Measurements from ENCODE around the gene TMEM132A.

The TMEM132A gene

DNA sequence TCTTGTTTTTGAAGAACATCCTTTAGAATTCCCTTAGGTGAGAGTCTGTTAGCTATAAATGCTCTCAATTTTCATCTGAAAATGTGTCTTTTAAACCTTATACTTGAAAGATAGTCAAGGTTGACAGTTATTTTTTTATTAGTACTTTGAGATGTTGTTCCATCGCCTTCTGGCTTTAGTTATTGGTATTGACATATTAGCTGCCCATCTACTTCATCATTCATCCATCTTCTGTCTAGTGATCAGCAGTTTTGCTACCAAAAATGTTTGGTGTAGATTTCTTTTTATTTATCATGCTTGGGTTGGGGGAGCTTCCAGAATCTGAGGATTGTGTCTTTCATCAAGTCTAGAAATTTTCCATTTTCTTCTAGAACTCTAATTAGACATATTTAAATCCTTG, 44.0 kb downstream of the TMEM132A start:
- ChIA-PET CTCF (interaction anchor here (0.6 kb wide), 1 partner anchor 901 kb away, joined by 3 read pairs; no protein-coding TSS in a partner anchor), POLR2A (no interaction called here)
- DNase-seq (ENCODE audit: extremely low spot score), result no peak
- TF ChIP-seq ELF4 (IDR thresholded peaks at IDR 0.05) (no peak), ZNF384 (IDR thresholded peaks at IDR 0.05) (no peak)

DNA sequence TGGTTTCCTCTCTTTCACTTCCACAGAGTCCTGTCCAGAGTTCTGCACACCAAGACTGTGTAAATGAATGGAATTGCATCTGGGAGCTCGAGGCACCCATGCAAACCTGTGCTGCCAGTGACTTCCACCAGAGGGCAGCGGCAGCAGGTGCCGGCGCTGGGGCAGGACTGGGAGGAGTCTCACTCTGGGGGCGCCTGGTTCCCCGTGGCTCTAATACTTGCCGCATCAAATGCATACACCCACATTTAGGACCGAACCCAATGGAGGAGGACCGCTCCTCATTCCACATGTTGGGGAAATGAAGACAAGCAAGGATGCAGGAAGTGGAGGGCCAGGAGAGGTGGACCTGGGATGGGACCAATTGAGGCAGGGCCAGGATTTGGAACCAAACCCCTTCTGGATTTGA, 46.1 kb downstream of the TMEM132A start:
- DNase-seq (ENCODE audit: extremely low spot score), result peak; percentile 73
- TF ChIP-seq HDGF (IDR thresholded peaks at IDR 0.05; ENCODE audit: borderline replicate concordance), result no peak
- TF ChIP-seq PKNOX1 (IDR thresholded peaks at IDR 0.05), result no peak
- TF ChIP-seq ARNT (IDR thresholded peaks at IDR 0.05), result no peak
- no peak for TF ChIP-seq SP1 (IDR thresholded peaks at IDR 0.05)
- TF ChIP-seq LEF1 (IDR thresholded peaks at IDR 0.05; ENCODE audit: borderline replicate concordance), result no peak
- no peak for TF ChIP-seq FOXK2 (IDR thresholded peaks at IDR 0.05)
- no peak for TF ChIP-seq ELF4 (IDR thresholded peaks at IDR 0.05)
- no peak for TF ChIP-seq FOXM1 (IDR thresholded peaks at IDR 0.05; ENCODE audit: borderline replicate concordance)
- no peak for TF ChIP-seq BHLHE40 (IDR thresholded peaks at IDR 0.05; ENCODE audit: borderline replicate concordance)
- TF ChIP-seq CTBP1 (IDR thresholded peaks at IDR 0.05; ENCODE audit: borderline replicate concordance), result no peak
- TF ChIP-seq NFRKB (IDR thresholded peaks at IDR 0.05), result no peak
- TF ChIP-seq FOXA1 (IDR thresholded peaks at IDR 0.05), result no peak
- TF ChIP-seq TARDBP (IDR thresholded peaks at IDR 0.05), result no peak
- TF ChIP-seq L3MBTL2 (conservative IDR thresholded peaks at IDR 0.05), result no peak
- ChIA-PET CTCF (interaction anchor here (1.4 kb wide), 1 partner anchor 164 kb away, joined by 4 read pairs; no protein-coding TSS in a partner anchor), POLR2A (no interaction called here)

- POLR2A ChIA-PET, result no interaction called here
- CTCF ChIA-PET, result interaction anchor here (0.6 kb wide), 1 partner anchor 14 kb away, joined by 3 read pairs; no protein-coding TSS in a partner anchor
- TF ChIP-seq FOXM1 (IDR thresholded peaks at IDR 0.05; ENCODE audit: borderline replicate concordance) (no peak), SUZ12 (IDR thresholded peaks at IDR 0.05) (no peak), CTBP1 (IDR thresholded peaks at IDR 0.05; ENCODE audit: borderline replicate concordance) (no peak), SP1 (IDR thresholded peaks at IDR 0.05) (no peak), FOXK2 (IDR thresholded peaks at IDR 0.05) (no peak), PKNOX1 (IDR thresholded peaks at IDR 0.05) (no peak), ELF4 (IDR thresholded peaks at IDR 0.05) (no peak), NFRKB (IDR thresholded peaks at IDR 0.05) (no peak), L3MBTL2 (conservative IDR thresholded peaks at IDR 0.05) (no peak), TARDBP (IDR thresholded peaks at IDR 0.05) (no peak), HDGF (IDR thresholded peaks at IDR 0.05; ENCODE audit: borderline replicate concordance) (no peak), ZNF384 (IDR thresholded peaks at IDR 0.05) (no peak), ARNT (IDR thresholded peaks at IDR 0.05) (no peak), LEF1 (IDR thresholded peaks at IDR 0.05; ENCODE audit: borderline replicate concordance) (no peak), BHLHE40 (IDR thresholded peaks at IDR 0.05; ENCODE audit: borderline replicate concordance) (no peak), FOXA1 (IDR thresholded peaks at IDR 0.05) (no peak)
- no peak for DNase-seq (ENCODE audit: extremely low spot score)
Observed at GRCh38 chr11:60970890-60971289, 46.6 kb downstream of the TMEM132A start.

GRCh38 chr11:60971520-60971919, 47.3 kb downstream of the TMEM132A start, which contains the start of gene CD6:
Gene CD6, plus strand, starts transcription at chr11:60971680. Its CDS starts 186 bp downstream, at chr11:60971866.
- CTCF ChIA-PET, result interaction anchor here (0.6 kb wide), 1 partner anchor 13 kb away, joined by 3 read pairs; no protein-coding TSS in a partner anchor
- DNase-seq (ENCODE audit: extremely low spot score), result no peak

GRCh38 chr11:60972182-60973030, 48.1 kb downstream of the TMEM132A start:
- POLR2A ChIA-PET, result no interaction called here
- CTCF ChIA-PET, result no interaction called here
- no peak for TF ChIP-seq ARNT (IDR thresholded peaks at IDR 0.05)
- no peak for TF ChIP-seq ZNF384 (IDR thresholded peaks at IDR 0.05)
- TF ChIP-seq NFRKB (IDR thresholded peaks at IDR 0.05), result no peak
- no peak for TF ChIP-seq L3MBTL2 (conservative IDR thresholded peaks at IDR 0.05)
- no peak for TF ChIP-seq SP1 (IDR thresholded peaks at IDR 0.05)
- TF ChIP-seq CTBP1 (IDR thresholded peaks at IDR 0.05; ENCODE audit: borderline replicate concordance), result no peak
- no peak for TF ChIP-seq TARDBP (IDR thresholded peaks at IDR 0.05)
- no peak for TF ChIP-seq PKNOX1 (IDR thresholded peaks at IDR 0.05)
- TF ChIP-seq FOXA1 (IDR thresholded peaks at IDR 0.05), result no peak
- TF ChIP-seq BHLHE40 (IDR thresholded peaks at IDR 0.05; ENCODE audit: borderline replicate concordance), result no peak
- no peak for TF ChIP-seq HDGF (IDR thresholded peaks at IDR 0.05; ENCODE audit: borderline replicate concordance)
- no peak for TF ChIP-seq ELF4 (IDR thresholded peaks at IDR 0.05)
- TF ChIP-seq SUZ12 (IDR thresholded peaks at IDR 0.05), result no peak
- no peak for TF ChIP-seq FOXK2 (IDR thresholded peaks at IDR 0.05)
- TF ChIP-seq LEF1 (IDR thresholded peaks at IDR 0.05; ENCODE audit: borderline replicate concordance), result no peak
- TF ChIP-seq FOXM1 (IDR thresholded peaks at IDR 0.05; ENCODE audit: borderline replicate concordance), result no peak
- DNase-seq (ENCODE audit: extremely low spot score), result no peak

More at GRCh38 chr11:60971520-60971919, 47.3 kb downstream of the TMEM132A start, which contains the start of gene CD6:
- no peak for TF ChIP-seq BHLHE40 (IDR thresholded peaks at IDR 0.05; ENCODE audit: borderline replicate concordance)
- no peak for TF ChIP-seq FOXA1 (IDR thresholded peaks at IDR 0.05)
- no peak for TF ChIP-seq FOXK2 (IDR thresholded peaks at IDR 0.05)
- TF ChIP-seq FOXM1 (IDR thresholded peaks at IDR 0.05; ENCODE audit: borderline replicate concordance), result no peak
- TF ChIP-seq PKNOX1 (IDR thresholded peaks at IDR 0.05), result no peak
- no peak for TF ChIP-seq ARNT (IDR thresholded peaks at IDR 0.05)
- no peak for TF ChIP-seq CTBP1 (IDR thresholded peaks at IDR 0.05; ENCODE audit: borderline replicate concordance)
- no peak for TF ChIP-seq ZNF384 (IDR thresholded peaks at IDR 0.05)
- TF ChIP-seq L3MBTL2 (conservative IDR thresholded peaks at IDR 0.05), result no peak
- TF ChIP-seq SUZ12 (IDR thresholded peaks at IDR 0.05), result no peak
- no peak for TF ChIP-seq NFRKB (IDR thresholded peaks at IDR 0.05)
- POLR2A ChIA-PET, result no interaction called here
